Esophagus squamous epithelium (tissue), 5 donors: Measurements from ENCODE around the gene TP53AIP1. TPM values are rescaled to one million over a fixed set of nuclear protein-coding genes. Genes with fewer than 3 reads are reported as not detected.
A peak's percentile ranks its signal among the peaks of the same experiment; 100 is the strongest.

Experiments
- DNase-seq: peaks from one replicate; lab custom pipeline; 2025; lab: John Stamatoyannopoulos, UW
- H3K27ac ChIP-seq, 4 donors: fragments of 200-600 bp; sonication (generic); one replicate each; pipeline ENCODE4 v1.5.1; 2016 to 2019; ENCODE audit warnings: mild to moderate bottlenecking in 1 of 4
- H3K27me3 ChIP-seq, 4 donors: fragments of 200-600 bp; sonication (generic); 1 replicate in 3 of 4; 2 replicates in 1 of 4; pipeline versions ENCODE4 v1.5.1 to v1.6.0; 2017 to 2021; ENCODE audit warnings: antibody characterized with exemption in 1 of 4
- H3K36me3 ChIP-seq, 3 donors: fragments of 200-600 bp; sonication (generic); one replicate each; pipeline ENCODE4 v1.5.1; 2016 to 2019
- H3K4me1 ChIP-seq, 3 donors: fragments of 200-600 bp; sonication (generic); one replicate each; pipeline ENCODE4 v1.5.1; 2017 to 2019
- H3K4me3 ChIP-seq, 4 donors: fragments of 200-600 bp; sonication (generic); 1 replicate in 3 of 4; 2 replicates in 1 of 4; pipeline ENCODE4 v1.5.1; 2016 to 2019; ENCODE audit warnings: mild to moderate bottlenecking in 2 of 4, moderate library complexity in 1 of 4
- H3K9me3 ChIP-seq, 3 donors: fragments of 200-600 bp; sonication (generic); one replicate each; pipeline ENCODE4 v1.5.1; 2016 to 2019
- CTCF ChIP-seq, 6 experiments: fragments of 450-650 bp in 4 of 6; fragments of 200-600 bp in 2 of 6; sonication (generic) in 2 of 6; IDR thresholded peaks; one replicate each; pipeline ENCODE4 v1.5.1; 2016 to 2019; ENCODE audit warnings: antibody characterized with exemption in 6 of 6, mild to moderate bottlenecking in 4 of 6, moderate library complexity in 4 of 6
- POLR2A ChIP-seq, 4 donors: fragments of 450-650 bp; IDR thresholded peaks; one replicate each; pipeline ENCODE4 v1.6.1; 2017; ENCODE audit warnings: antibody characterized with exemption in 4 of 4, mild to moderate bottlenecking in 4 of 4, moderate library complexity in 3 of 4
- WGBS, 2 donors: methylation state at CpG; one replicate each; pipeline ENCODE4 v1.1.5; 2018; 5-methylcytosine and 5-hydroxymethylcytosine counted together
- intact Hi-C: fragments of 100-400 bp; cut with DNase I; formaldehyde crosslinking; loops from one replicate; pipeline ENCODE4 v1.15.0; 2022
- total RNA-seq, 4 donors: library from RNA; depleted of rRNA; stranded (reverse); fragments of >200 nt; gene quantifications; one replicate each; pipeline ENCODE4 v1.1.0, GENCODE V29; 2016
- donor health status: DM: yes; HTN: yes; CAD: no.

Gene TP53AIP1
- total RNA-seq, 4 donors from 2014 or later: 11.0 to 16.7 (median 13.9) TPM

DNA sequence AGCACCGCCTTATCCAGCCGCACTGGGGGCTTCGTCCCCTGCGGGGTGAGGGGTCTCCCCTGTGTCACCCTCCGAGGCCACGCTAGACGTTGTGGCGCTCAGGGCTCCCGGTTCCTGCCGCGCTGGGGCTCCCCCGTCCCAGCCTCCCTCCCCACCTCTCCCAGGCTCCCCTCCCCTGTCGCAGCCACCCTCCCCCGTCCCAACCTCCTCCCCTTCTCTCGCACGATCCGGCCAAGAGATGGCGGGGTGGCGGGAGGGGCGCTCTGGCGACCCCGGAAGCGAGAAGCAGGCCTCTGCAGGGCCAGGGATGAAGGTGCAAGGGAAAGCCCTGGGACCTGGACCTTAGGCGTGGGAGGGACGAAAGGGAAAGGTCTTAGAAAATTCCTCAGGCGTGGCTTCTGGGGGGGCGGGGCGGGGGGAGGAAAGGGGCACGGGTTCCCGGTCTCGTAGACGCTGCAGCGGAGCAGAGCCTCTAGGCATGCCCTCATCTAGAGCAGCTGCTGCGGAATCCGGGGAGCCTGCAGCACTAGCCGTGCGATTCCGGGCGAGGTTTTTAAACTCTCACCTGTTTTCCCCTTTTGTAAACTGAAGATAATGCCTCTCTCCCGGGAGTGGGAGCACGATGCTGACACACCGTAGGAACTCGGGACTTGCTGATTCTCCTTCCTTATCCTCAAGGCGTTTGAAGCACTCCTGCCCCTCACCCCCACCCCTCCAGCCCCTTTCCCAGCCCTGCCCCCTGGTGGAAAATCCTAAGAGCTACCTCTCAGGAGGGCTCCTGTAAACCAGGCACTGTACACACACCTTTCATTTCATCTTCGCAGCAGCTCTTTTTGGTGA, 37.1 kb downstream of the TP53AIP1 start:
- H3K27me3 ChIP-seq: peaks cover 0 to 12% (median 0%) of the 10 kb centered on the region in 4 donors
- intact Hi-C loops: no loop called here
- no peaks in the 10 kb centered on the region for H3K9me3 ChIP-seq
- H3K36me3 ChIP-seq: no peaks in the 10 kb centered on the region
- peak overlapping the region; percentile 37 to 71 (median 60) for H3K4me3 ChIP-seq
- DNase-seq: no peak
- TF ChIP-seq POLR2A (IDR thresholded peaks at IDR 0.05) (no peak), CTCF (IDR thresholded peaks at IDR 0.05) (peak in 2 of 6 experiments; percentile 36 to 47)
- H3K27ac ChIP-seq: peak overlapping the region; percentile 50 to 79 (median 74)
- WGBS, 2 donors: 3 to 30% methylated on average over 2 to 20 of the region's 45 CpGs
- peaks cover 7 to 77% (median 26%) of the 10 kb centered on the region in 3 donors for H3K4me1 ChIP-seq

DNA sequence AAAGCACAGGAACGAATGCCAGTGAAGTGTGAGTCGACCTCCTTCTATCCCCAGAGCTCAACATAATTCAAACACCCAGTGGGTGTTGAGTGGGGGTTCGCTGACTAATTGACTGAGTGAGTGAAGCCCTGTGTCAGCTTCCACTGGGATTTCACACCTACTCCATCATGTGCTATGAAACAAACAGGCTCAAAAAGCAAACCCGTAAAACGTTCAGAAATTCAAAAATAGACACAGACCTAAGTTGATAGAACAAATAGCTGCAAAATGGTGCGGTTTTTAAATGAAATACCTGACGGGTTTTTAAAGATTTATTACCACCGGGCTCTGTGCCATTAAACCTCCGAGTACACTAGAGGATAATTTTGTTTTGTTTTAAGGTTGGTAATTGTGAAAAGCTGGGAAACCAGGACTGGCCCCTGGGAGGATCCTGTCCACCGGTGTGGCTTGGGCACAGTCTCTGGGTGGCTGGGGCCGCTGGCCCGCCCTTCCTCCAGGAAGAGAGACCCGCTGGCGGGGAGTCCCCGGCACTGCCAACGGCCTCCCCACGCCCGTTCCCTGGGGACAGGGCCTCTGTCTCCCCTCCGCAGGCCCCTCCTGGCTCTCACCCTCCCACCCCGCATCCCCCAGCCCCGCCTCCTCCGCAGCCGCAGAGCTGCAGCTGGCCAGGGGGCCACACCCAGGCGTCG, 37.9 kb downstream of the TP53AIP1 start:
- peak overlapping the region; percentile 50 to 79 (median 74) for H3K27ac ChIP-seq
- intact Hi-C loops: no loop called here
- no peak for DNase-seq
- 9 to 11% methylated on average over 8 to 13 of the region's 25 CpGs for WGBS, 2 donors
- H3K9me3 ChIP-seq: no peaks in the 10 kb centered on the region
- no peak for TF ChIP-seq POLR2A (IDR thresholded peaks at IDR 0.05)
- no peak for TF ChIP-seq CTCF (IDR thresholded peaks at IDR 0.05)
- H3K36me3 ChIP-seq: no peaks in the 10 kb centered on the region
- H3K4me1 ChIP-seq: peaks cover 7 to 74% (median 26%) of the 10 kb centered on the region in 3 donors
- peaks cover 0 to 12% (median 0%) of the 10 kb centered on the region in 4 donors for H3K27me3 ChIP-seq
- peak overlapping the region; percentile 37 to 71 (median 60) for H3K4me3 ChIP-seq

GRCh38 chr11:128904303-128904655, 38.4 kb downstream of the TP53AIP1 start:
- WGBS, 2 donors: 60 to 87% methylated on average over 1 to 13 of the region's 14 CpGs

DNA sequence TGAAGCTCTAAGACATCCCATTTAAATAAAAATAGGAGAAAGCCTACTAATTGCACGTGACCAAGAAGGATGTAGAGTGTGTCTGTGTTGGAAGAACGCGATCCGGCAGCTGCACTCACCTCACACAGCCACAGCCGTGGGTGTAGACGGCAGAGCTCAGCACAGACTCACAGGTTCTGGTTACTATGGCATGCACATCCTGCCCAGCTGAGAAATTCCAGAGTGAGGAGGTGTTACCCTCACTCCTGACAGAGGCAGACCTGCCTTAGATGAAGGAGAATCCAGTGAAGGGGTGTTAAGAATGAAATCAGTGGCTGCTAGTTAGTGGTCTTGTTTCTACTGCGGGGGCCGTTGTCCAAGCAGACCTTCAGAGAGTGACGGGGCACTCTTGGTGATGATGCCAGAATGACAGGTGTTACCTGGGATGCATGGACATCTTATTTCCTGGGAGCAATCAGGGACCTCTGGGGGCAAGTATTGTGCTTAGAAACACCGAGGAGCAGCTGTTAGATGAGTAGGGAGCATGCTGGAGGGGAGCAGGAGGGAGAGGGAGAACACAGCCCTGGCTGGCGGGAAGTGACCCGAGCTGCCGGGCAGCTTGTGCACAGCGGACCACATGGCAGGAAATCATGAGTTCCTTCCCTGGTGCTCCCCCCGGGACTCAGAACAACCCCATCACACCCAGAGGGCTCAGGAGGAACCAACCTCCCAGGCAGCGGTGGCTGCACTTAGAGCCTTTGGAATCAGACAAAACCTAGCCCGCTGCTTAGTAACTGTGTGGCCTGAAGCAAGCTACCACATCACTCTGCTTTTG, 39.2 kb downstream of the TP53AIP1 start:
- peaks cover 0 to 12% (median 0%) of the 10 kb centered on the region in 4 donors for H3K27me3 ChIP-seq
- intact Hi-C loops: no loop called here
- TF ChIP-seq POLR2A (IDR thresholded peaks at IDR 0.05): no peak
- no peak for TF ChIP-seq CTCF (IDR thresholded peaks at IDR 0.05)
- H3K4me3 ChIP-seq: no peak overlapping the region
- H3K36me3 ChIP-seq: no peaks in the 10 kb centered on the region
- peak overlapping the region in 1 of 4 donors; percentile 7 for H3K27ac ChIP-seq
- 72% methylated on average over 12 to 17 of the region's 17 CpGs for WGBS, 2 donors
- no peak for DNase-seq
- H3K9me3 ChIP-seq: no peaks in the 10 kb centered on the region
- peaks cover 7 to 65% (median 19%) of the 10 kb centered on the region in 3 donors for H3K4me1 ChIP-seq

More at GRCh38 chr11:128904303-128904655, 38.4 kb downstream of the TP53AIP1 start:
- peak overlapping the region in 1 of 4 donors; percentile 7 for H3K27ac ChIP-seq
- TF ChIP-seq POLR2A (IDR thresholded peaks at IDR 0.05): no peak
- TF ChIP-seq CTCF (IDR thresholded peaks at IDR 0.05): no peak
- no peaks in the 10 kb centered on the region for H3K9me3 ChIP-seq
- intact Hi-C loops: no loop called here
- H3K36me3 ChIP-seq: no peaks in the 10 kb centered on the region
- no peak overlapping the region for H3K4me3 ChIP-seq
- DNase-seq: no peak
- H3K27me3 ChIP-seq: peaks cover 0 to 12% (median 0%) of the 10 kb centered on the region in 4 donors
- H3K4me1 ChIP-seq: peaks cover 7 to 69% (median 26%) of the 10 kb centered on the region in 3 donors
